ENCODE measurements around the gene CFAP299. TPM values are rescaled to one million over a fixed set of nuclear protein-coding genes. Genes with fewer than 3 reads are reported as not detected.

The CFAP299 gene
- total RNA-seq, 2 donors from 2014 or later: 0.17 TPM; not detected in 1

DNA sequence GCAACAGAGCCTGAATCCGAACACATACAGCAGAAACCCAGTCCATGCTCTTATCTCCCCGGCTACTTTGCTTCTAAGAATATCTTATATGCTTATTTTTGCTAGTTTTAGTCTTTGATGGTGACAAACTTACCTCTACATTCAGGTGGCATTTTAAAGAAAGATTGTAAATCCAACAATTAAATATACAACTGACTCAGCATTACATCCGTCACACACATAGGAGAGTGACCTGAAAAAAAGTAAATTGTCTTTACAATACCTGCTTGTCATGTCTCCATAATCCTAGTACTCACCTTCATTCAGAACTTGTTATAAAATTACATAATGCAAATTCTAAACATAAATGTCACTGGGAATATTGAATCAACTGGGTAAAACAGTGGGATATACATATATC lies 664.4 kb downstream of the CFAP299 start:
- H3K4me3 ChIP-seq: no peak overlapping the region

DNA sequence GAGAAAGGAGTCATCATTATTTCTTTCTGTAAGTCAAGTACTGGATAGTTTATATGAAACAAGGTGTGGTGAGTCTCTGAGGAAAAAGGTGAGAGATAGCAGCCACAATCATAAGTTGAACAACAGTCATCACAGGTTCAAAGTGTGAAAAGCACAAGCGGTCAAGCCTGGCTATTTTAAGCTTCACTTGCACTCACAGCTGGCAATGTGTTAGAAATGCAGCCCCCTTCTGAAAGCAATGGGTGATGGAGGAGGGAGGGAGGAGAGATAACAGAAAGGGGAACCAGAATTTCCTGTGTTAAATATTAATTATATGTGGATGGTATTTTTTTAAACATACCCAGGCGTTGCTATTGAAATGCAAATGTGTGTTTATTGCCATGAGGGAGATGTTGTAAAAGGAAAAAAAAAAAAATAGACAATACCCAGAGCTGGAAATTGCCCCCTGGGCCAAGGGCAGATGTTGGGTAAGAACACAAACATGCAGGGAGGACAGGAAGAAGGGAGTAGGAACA lies 668.1 kb downstream of the CFAP299 start:
- no peak for DNase-seq (ENCODE audit: low spot score)
- H3K36me3 ChIP-seq: no peaks in the 10 kb centered on the region
- intact Hi-C loops (cut with DNase I): no loop called here
- H3K4me1 ChIP-seq (replicated peaks): no peaks in the 10 kb centered on the region
- no peak overlapping the region for H3K27ac ChIP-seq
- TF ChIP-seq, protein P1, sequence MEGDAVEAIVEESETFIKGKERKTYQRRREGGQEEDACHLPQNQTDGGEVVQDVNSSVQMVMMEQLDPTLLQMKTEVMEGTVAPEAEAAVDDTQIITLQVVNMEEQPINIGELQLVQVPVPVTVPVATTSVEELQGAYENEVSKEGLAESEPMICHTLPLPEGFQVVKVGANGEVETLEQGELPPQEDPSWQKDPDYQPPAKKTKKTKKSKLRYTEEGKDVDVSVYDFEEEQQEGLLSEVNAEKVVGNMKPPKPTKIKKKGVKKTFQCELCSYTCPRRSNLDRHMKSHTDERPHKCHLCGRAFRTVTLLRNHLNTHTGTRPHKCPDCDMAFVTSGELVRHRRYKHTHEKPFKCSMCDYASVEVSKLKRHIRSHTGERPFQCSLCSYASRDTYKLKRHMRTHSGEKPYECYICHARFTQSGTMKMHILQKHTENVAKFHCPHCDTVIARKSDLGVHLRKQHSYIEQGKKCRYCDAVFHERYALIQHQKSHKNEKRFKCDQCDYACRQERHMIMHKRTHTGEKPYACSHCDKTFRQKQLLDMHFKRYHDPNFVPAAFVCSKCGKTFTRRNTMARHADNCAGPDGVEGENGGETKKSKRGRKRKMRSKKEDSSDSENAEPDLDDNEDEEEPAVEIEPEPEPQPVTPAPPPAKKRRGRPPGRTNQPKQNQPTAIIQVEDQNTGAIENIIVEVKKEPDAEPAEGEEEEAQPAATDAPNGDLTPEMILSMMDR (IDR thresholded peaks at IDR 0.05): no peak
- no peak for TF ChIP-seq POLR2A (IDR thresholded peaks at IDR 0.05)
- TF ChIP-seq POLR2AphosphoS5 (IDR thresholded peaks at IDR 0.05): no peak
- WGBS: 75% methylated on average over 1 of the region's 2 CpGs
- no peaks in the 10 kb centered on the region for H3K9me3 ChIP-seq
- H3K27me3 ChIP-seq (replicated peaks; ENCODE audit: insufficient read depth): no peaks in the 10 kb centered on the region
- H3K4me3 ChIP-seq: no peak overlapping the region

More for the DNA sequence above, 664.4 kb downstream of the CFAP299 start:
- H3K9me3 ChIP-seq: no peaks in the 10 kb centered on the region
- H3K27ac ChIP-seq: no peak overlapping the region
- 90% methylated on average over 3 of the region's 3 CpGs for WGBS
- DNase-seq (ENCODE audit: low spot score): no peak
- H3K27me3 ChIP-seq (replicated peaks; ENCODE audit: insufficient read depth): no peaks in the 10 kb centered on the region
- no peak for TF ChIP-seq POLR2AphosphoS5 (IDR thresholded peaks at IDR 0.05)
- no peak for TF ChIP-seq POLR2A (IDR thresholded peaks at IDR 0.05)
- TF ChIP-seq, protein P1 (IDR thresholded peaks at IDR 0.05): no peak
- no peaks in the 10 kb centered on the region for H3K4me1 ChIP-seq (replicated peaks)
- intact Hi-C loops (cut with DNase I): no loop called here
- no peaks in the 10 kb centered on the region for H3K36me3 ChIP-seq

DNA sequence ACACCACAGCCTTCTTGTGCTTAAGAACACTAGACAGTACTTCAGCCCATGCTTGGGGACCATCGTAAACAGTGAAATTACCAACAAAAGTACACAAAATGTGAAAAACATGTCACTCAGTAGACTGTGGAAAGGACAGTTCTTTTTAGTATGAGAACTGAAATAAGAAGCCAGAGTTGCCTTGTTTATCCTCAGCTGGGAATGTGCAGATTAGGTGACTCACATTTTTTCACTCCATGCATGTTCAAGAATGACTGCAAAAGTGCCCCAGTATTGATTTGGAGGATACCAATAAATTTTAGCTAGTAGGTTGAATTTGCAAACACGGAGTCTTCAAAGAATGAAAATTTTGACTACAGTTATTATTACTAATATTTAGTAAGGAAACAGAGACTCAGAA lies 671.9 kb downstream of the CFAP299 start:
- no peaks in the 10 kb centered on the region for H3K9me3 ChIP-seq
- no peak for DNase-seq (ENCODE audit: low spot score)
- intact Hi-C loops (cut with DNase I): no loop called here

More for the DNA sequence above, 671.9 kb downstream of the CFAP299 start:
- WGBS: 79% methylated on average over 2 of the region's 2 CpGs
- TF ChIP-seq, protein P1 (IDR thresholded peaks at IDR 0.05): no peak
- TF ChIP-seq POLR2A (IDR thresholded peaks at IDR 0.05) (no peak), POLR2AphosphoS5 (IDR thresholded peaks at IDR 0.05) (no peak)
- no peaks in the 10 kb centered on the region for H3K27me3 ChIP-seq (replicated peaks; ENCODE audit: insufficient read depth)
- no peak overlapping the region for H3K4me3 ChIP-seq
- H3K36me3 ChIP-seq: no peaks in the 10 kb centered on the region
- no peaks in the 10 kb centered on the region for H3K4me1 ChIP-seq (replicated peaks)
- H3K27ac ChIP-seq: no peak overlapping the region

Other genes starting within 250 kb of the CFAP299 start
- gene PRDM8, start 138.2 kb upstream of the CFAP299 start, total RNA-seq: 10 to 100 TPM; 26.6 to 58.0 TPM
- not detected for gene FGF5, start 69.1 kb upstream of the CFAP299 start, total RNA-seq